Measurements from ENCODE around the gene ASIC2. TPM values are rescaled to one million over a fixed set of nuclear protein-coding genes. Genes with fewer than 3 reads are reported as not detected.

Gene ASIC2
- total RNA-seq, 1 donor, result not detected

- H4K20me1 ChIP-seq (ENCODE audit: insufficient read depth, low read length), result no peaks in the 10 kb centered on the region
- H3K4me3 ChIP-seq (ENCODE audit: insufficient read depth, low read length), result no peak overlapping the region
- H3K36me3 ChIP-seq (ENCODE audit: insufficient read depth, low read length), result no peaks in the 10 kb centered on the region
- H3K27me3 ChIP-seq (ENCODE audit: insufficient read depth, low read length), result no peaks in the 10 kb centered on the region
- no peak overlapping the region for H3K4me2 ChIP-seq (ENCODE audit: insufficient read depth, low read length)
- no peak overlapping the region for H2AFZ ChIP-seq (ENCODE audit: low read length)
- H3K79me2 ChIP-seq (ENCODE audit: insufficient read depth, low read length), result no peaks in the 10 kb centered on the region
- no peak for TF ChIP-seq CTCF (IDR thresholded peaks at IDR 0.05; ENCODE audit: extremely low read depth, low read depth, low read length)
- no peak for DNase-seq (ENCODE audit: insufficient read length, low spot score, missing footprints)
- H3K27ac ChIP-seq (ENCODE audit: low read depth, low read length), result no peak overlapping the region
- no peaks in the 10 kb centered on the region for H3K9me3 ChIP-seq (ENCODE audit: low read depth, low read length)
- H3K4me1 ChIP-seq (ENCODE audit: insufficient read depth, low read length), result no peaks in the 10 kb centered on the region
Measured at GRCh38 chr17:33096161-33096560, 196.9 kb downstream of the ASIC2 start.

GRCh38 chr17:33091271-33091670, 201.8 kb downstream of the ASIC2 start:
- H4K20me1 ChIP-seq (ENCODE audit: insufficient read depth, low read length), result no peaks in the 10 kb centered on the region
- H3K27ac ChIP-seq (ENCODE audit: low read depth, low read length), result no peak overlapping the region
- no peak overlapping the region for H2AFZ ChIP-seq (ENCODE audit: low read length)
- H3K36me3 ChIP-seq (ENCODE audit: insufficient read depth, low read length), result no peaks in the 10 kb centered on the region
- TF ChIP-seq CTCF (IDR thresholded peaks at IDR 0.05; ENCODE audit: extremely low read depth, low read depth, low read length), result no peak
- no peaks in the 10 kb centered on the region for H3K4me1 ChIP-seq (ENCODE audit: insufficient read depth, low read length)
- no peaks in the 10 kb centered on the region for H3K27me3 ChIP-seq (ENCODE audit: insufficient read depth, low read length)
- H3K9me3 ChIP-seq (ENCODE audit: low read depth, low read length), result no peaks in the 10 kb centered on the region
- H3K79me2 ChIP-seq (ENCODE audit: insufficient read depth, low read length), result no peaks in the 10 kb centered on the region
- no peak overlapping the region for H3K4me3 ChIP-seq (ENCODE audit: insufficient read depth, low read length)
- H3K4me2 ChIP-seq (ENCODE audit: insufficient read depth, low read length), result no peak overlapping the region
- no peak for DNase-seq (ENCODE audit: insufficient read length, low spot score, missing footprints)

GRCh38 chr17:33090806-33091205, 202.3 kb downstream of the ASIC2 start:
- no peaks in the 10 kb centered on the region for H3K79me2 ChIP-seq (ENCODE audit: insufficient read depth, low read length)
- H3K27ac ChIP-seq (ENCODE audit: low read depth, low read length), result no peak overlapping the region
- no peak overlapping the region for H2AFZ ChIP-seq (ENCODE audit: low read length)
- DNase-seq (ENCODE audit: insufficient read length, low spot score, missing footprints), result no peak
- no peaks in the 10 kb centered on the region for H3K9me3 ChIP-seq (ENCODE audit: low read depth, low read length)
- no peaks in the 10 kb centered on the region for H3K27me3 ChIP-seq (ENCODE audit: insufficient read depth, low read length)
- no peaks in the 10 kb centered on the region for H4K20me1 ChIP-seq (ENCODE audit: insufficient read depth, low read length)
- no peak overlapping the region for H3K4me2 ChIP-seq (ENCODE audit: insufficient read depth, low read length)
- H3K4me1 ChIP-seq (ENCODE audit: insufficient read depth, low read length), result no peaks in the 10 kb centered on the region
- H3K4me3 ChIP-seq (ENCODE audit: insufficient read depth, low read length), result no peak overlapping the region
- TF ChIP-seq CTCF (IDR thresholded peaks at IDR 0.05; ENCODE audit: extremely low read depth, low read depth, low read length), result no peak
- no peaks in the 10 kb centered on the region for H3K36me3 ChIP-seq (ENCODE audit: insufficient read depth, low read length)

GRCh38 chr17:33086878-33087277, 206.2 kb downstream of the ASIC2 start:
- Histone ChIP-seq H3K9me3 (ENCODE audit: low read depth, low read length) (no peaks in the 10 kb centered on the region), H4K20me1 (ENCODE audit: insufficient read depth, low read length) (no peaks in the 10 kb centered on the region), H3K79me2 (ENCODE audit: insufficient read depth, low read length) (no peaks in the 10 kb centered on the region), H3K4me3 (ENCODE audit: insufficient read depth, low read length) (no peak overlapping the region), H3K4me1 (ENCODE audit: insufficient read depth, low read length) (no peaks in the 10 kb centered on the region), H3K27me3 (ENCODE audit: insufficient read depth, low read length) (no peaks in the 10 kb centered on the region), H3K27ac (ENCODE audit: low read depth, low read length) (no peak overlapping the region), H2AFZ (ENCODE audit: low read length) (no peak overlapping the region), H3K4me2 (ENCODE audit: insufficient read depth, low read length) (no peak overlapping the region), H3K36me3 (ENCODE audit: insufficient read depth, low read length) (no peaks in the 10 kb centered on the region)
- TF ChIP-seq CTCF (IDR thresholded peaks at IDR 0.05; ENCODE audit: extremely low read depth, low read depth, low read length), result no peak
- DNase-seq (ENCODE audit: insufficient read length, low spot score, missing footprints), result no peak

All from osteoblast (primary cell).